Neutrophil (primary cell): ENCODE results near the gene TNS3.

ENCODE experiments used
- H3K27ac ChIP-seq: fragments of 200-600 bp; sonication (generic); 2 replicates; pipeline ENCODE4 v1.5.1; 2016; ENCODE audit warnings: mild to moderate bottlenecking, moderate library complexity
- H3K27me3 ChIP-seq: fragments of 200-600 bp; sonication (generic); 2 replicates; pipeline ENCODE4 v1.6.0; 2016; ENCODE audit warnings: mild to moderate bottlenecking
- H3K36me3 ChIP-seq: fragments of 200-600 bp; sonication (generic); 2 replicates; pipeline ENCODE4 v1.5.1; 2017
- H3K4me1 ChIP-seq, 2 experiments: fragments of 200-600 bp in 1 of 2; sonication (generic) in 1 of 2; 1 replicate in 1 of 2; 2 replicates in 1 of 2; pipeline versions ENCODE4 v1.5.1 to v1.6.1; 2013 to 2016; ENCODE audit warnings: low read depth in 1 of 2, low read length in 1 of 2, mild to moderate bottlenecking in 1 of 2, moderate library complexity in 1 of 2; ENCODE audit not compliant: control insufficient read depth in 1 of 2, insufficient read depth in 1 of 2
- H3K4me3 ChIP-seq, 2 experiments: fragments of 200-600 bp in 1 of 2; sonication (generic) in 1 of 2; 1 replicate in 1 of 2; 2 replicates in 1 of 2; pipeline ENCODE4 v1.5.1; 2013 to 2016; ENCODE audit warnings: low read depth in 1 of 2, low read length in 1 of 2, mild to moderate bottlenecking in 1 of 2, moderate library complexity in 1 of 2
- H3K9me3 ChIP-seq: fragments of 200-600 bp; sonication (generic); 2 replicates; pipeline ENCODE4 v1.5.1; 2016
- CTCF ChIP-seq: fragments of 200-600 bp; sonication (generic); IDR thresholded peaks from 2 replicates; pipeline ENCODE4 v1.5.1; 2016; ENCODE audit warnings: antibody characterized with exemption

The TNS3 gene

GRCh38 chr7:47330026-47330425, 251.9 kb downstream of the TNS3 start:
- Histone ChIP-seq H3K36me3 (no peaks in the 10 kb centered on the region), H3K27ac (no peak overlapping the region), H3K27me3 (no peaks in the 10 kb centered on the region), H3K9me3 (no peaks in the 10 kb centered on the region), H3K4me3 (no peak overlapping the region), H3K4me1 (no peaks in the 10 kb centered on the region)
- no peak for TF ChIP-seq CTCF

GRCh38 chr7:47329320-47329926, 252.5 kb downstream of the TNS3 start:
- Histone ChIP-seq H3K36me3 (no peaks in the 10 kb centered on the region), H3K9me3 (no peaks in the 10 kb centered on the region), H3K27ac (no peak overlapping the region), H3K4me3 (no peak overlapping the region), H3K27me3 (no peaks in the 10 kb centered on the region), H3K4me1 (no peaks in the 10 kb centered on the region)
- no peak for TF ChIP-seq CTCF

- no peak overlapping the region for H3K4me3 ChIP-seq
- TF ChIP-seq CTCF, result no peak
- H3K27ac ChIP-seq, result no peak overlapping the region
- H3K4me1 ChIP-seq, result no peaks in the 10 kb centered on the region
- H3K36me3 ChIP-seq, result no peaks in the 10 kb centered on the region
- H3K27me3 ChIP-seq, result no peaks in the 10 kb centered on the region
- H3K9me3 ChIP-seq, result no peaks in the 10 kb centered on the region
Measured at GRCh38 chr7:47328392-47329319, 253.3 kb downstream of the TNS3 start.

GRCh38 chr7:47327698-47328391, 254.1 kb downstream of the TNS3 start:
- no peak overlapping the region for H3K27ac ChIP-seq
- no peak for TF ChIP-seq CTCF
- no peaks in the 10 kb centered on the region for H3K4me1 ChIP-seq
- no peaks in the 10 kb centered on the region for H3K27me3 ChIP-seq
- no peaks in the 10 kb centered on the region for H3K36me3 ChIP-seq
- no peak overlapping the region for H3K4me3 ChIP-seq
- H3K9me3 ChIP-seq, result no peaks in the 10 kb centered on the region

GRCh38 chr7:47327346-47327697, 254.6 kb downstream of the TNS3 start:
- Histone ChIP-seq H3K27me3 (no peaks in the 10 kb centered on the region), H3K27ac (no peak overlapping the region), H3K9me3 (no peaks in the 10 kb centered on the region), H3K4me3 (no peak overlapping the region), H3K4me1 (no peaks in the 10 kb centered on the region), H3K36me3 (no peaks in the 10 kb centered on the region)
- no peak for TF ChIP-seq CTCF
